Measurements from ENCODE around the gene DNMT3A. TPM values are rescaled to one million over a fixed set of nuclear protein-coding genes. Genes with fewer than 3 reads are reported as not detected.

Gene DNMT3A
- total RNA-seq, 4 donors from 2014 or later: 8.0 to 18.0 (median 9.3) TPM

DNA sequence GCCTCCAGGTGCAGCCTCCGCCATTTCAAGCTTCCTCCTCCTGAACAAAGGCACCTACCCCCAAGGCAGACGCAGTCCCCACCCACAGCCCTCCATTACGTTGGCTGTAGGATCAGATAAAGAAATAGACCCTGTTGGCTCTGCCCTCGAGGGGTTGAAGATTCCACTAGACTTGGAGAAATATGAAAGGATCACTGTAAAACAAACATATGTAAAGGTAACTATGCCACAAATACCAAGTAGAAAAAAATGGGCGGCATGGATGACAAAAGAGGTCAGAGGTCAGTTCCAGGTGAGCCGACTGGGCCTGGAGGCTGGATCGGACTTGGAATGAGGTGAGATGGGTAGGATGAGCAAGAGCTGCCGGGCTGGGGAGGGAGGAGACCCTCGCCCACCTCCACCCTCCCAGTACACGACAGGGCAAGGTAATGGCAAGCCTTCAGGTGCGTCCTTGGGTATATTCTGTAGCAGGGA lies 88.5 kb downstream of the DNMT3A start:
- TF ChIP-seq, protein P1, sequence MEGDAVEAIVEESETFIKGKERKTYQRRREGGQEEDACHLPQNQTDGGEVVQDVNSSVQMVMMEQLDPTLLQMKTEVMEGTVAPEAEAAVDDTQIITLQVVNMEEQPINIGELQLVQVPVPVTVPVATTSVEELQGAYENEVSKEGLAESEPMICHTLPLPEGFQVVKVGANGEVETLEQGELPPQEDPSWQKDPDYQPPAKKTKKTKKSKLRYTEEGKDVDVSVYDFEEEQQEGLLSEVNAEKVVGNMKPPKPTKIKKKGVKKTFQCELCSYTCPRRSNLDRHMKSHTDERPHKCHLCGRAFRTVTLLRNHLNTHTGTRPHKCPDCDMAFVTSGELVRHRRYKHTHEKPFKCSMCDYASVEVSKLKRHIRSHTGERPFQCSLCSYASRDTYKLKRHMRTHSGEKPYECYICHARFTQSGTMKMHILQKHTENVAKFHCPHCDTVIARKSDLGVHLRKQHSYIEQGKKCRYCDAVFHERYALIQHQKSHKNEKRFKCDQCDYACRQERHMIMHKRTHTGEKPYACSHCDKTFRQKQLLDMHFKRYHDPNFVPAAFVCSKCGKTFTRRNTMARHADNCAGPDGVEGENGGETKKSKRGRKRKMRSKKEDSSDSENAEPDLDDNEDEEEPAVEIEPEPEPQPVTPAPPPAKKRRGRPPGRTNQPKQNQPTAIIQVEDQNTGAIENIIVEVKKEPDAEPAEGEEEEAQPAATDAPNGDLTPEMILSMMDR (IDR thresholded peaks at IDR 0.05): no peak
- no peak for DNase-seq (ENCODE audit: low spot score)
- no peak for ATAC-seq (ENCODE audit: low FRiP score)

DNA sequence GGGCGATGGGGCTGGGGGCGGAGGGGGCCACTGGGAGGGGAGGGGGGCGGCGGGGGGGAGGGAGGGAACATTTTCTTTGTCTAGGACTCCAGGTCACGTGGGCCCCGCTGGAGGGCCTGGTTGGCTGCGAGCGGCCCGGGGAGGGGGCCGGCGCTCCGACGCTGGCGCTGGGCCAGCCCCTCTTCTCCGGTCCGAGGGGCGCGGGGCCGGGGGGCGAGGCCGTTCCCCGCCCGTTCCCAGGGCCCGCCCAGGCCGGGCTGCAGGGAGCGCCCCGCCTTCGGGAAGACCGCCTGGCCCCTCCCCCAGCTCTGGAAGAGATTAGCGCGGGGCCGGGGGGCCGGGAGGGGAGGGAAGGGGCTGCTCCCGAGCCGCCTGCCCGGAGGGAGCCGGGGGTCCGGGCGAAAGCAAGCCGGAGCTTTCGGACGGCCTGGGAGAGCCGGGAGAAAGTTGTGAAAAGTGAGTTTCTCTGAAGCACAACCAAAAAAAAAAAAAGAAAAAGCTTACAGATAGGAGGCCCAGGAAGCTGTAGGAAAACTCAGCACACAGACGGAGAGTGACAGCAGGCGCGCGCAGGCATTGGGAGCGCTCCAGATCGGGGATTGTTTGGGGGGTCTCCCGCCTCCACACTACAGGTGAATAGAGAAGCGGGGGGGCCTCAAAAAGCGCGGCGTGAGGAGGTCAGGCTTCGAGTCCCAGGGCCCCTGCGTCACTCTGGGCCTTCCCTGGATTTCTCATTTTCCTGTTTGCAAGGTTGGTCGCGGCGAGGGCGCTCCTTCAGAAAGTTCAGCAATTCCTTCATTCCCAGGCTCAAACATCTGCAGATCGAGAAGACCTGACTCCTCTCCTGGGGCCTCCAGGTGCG lies 89.2 kb downstream of the DNMT3A start:
- no peak for DNase-seq (ENCODE audit: low spot score)
- peak; percentile 37 for ATAC-seq (ENCODE audit: low FRiP score)
- TF ChIP-seq, protein P1 (IDR thresholded peaks at IDR 0.05): no peak

DNA sequence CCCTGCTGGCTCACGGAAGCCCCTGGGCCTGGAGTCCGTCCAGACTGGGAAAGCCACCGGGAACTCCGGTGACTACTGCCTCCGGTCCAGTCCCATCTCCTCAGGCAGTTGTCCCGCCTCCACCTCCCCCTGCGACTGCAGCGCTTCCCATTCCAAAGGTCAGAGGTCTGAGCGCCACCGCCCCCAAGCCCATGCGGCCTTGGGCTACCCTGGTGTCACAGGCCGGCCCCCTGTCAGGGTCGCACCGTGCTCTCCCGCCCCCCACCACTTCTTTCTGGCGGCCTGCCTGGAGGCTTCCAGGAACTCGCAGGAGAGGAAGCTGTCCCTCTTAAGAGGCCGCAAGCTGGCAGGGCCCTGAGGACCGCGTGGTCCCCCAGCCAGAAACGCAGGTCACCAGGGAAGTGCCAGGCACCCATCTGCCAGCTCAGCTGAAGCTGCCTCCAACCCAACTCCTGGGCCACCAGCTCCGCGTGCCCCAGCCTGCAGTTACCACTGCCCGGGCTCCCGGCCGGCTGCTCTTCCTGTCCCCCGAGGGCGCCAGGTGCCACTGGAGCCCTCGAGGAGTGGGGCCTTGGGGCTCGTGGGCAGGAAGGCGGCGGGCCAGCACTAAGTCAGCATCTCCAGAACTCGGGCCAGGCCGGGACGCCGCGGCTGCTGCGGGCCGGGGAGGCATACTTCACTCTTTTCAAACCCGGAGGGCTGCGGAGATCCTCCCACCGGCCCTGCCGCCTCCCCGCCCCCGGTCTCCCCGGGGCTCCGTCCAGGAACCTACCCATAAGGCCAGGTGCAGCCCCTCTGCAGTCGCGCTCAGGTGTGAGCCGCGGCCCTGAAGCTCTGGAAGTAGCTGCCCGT lies 90.1 kb downstream of the DNMT3A start:
- ATAC-seq (ENCODE audit: low FRiP score) (peak; percentile 52), DNase-seq (ENCODE audit: low spot score) (no peak)
- TF ChIP-seq, protein P1 (IDR thresholded peaks at IDR 0.05): no peak

DNA sequence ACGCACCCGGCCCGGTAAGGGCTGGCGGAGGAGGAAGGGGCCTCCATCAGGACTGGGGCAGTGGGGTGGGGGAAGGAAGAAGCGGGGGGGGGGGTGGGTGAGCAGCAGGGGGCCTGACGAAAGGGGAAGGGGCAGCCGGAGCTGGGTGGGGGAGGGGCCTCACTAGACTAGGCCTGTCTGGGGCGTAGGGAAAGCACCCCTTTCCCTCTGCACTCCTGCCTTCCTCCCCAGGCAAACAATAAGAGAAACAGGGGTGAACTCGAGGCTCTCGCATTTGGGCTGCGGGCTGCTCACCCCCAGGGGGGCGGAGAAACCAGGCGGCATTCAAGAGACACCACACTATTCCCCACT lies 90.7 kb downstream of the DNMT3A start:
- TF ChIP-seq, protein P1 (IDR thresholded peaks at IDR 0.05): no peak
- DNase-seq (ENCODE audit: low spot score) (no peak), ATAC-seq (ENCODE audit: low FRiP score) (no peak)

DNA sequence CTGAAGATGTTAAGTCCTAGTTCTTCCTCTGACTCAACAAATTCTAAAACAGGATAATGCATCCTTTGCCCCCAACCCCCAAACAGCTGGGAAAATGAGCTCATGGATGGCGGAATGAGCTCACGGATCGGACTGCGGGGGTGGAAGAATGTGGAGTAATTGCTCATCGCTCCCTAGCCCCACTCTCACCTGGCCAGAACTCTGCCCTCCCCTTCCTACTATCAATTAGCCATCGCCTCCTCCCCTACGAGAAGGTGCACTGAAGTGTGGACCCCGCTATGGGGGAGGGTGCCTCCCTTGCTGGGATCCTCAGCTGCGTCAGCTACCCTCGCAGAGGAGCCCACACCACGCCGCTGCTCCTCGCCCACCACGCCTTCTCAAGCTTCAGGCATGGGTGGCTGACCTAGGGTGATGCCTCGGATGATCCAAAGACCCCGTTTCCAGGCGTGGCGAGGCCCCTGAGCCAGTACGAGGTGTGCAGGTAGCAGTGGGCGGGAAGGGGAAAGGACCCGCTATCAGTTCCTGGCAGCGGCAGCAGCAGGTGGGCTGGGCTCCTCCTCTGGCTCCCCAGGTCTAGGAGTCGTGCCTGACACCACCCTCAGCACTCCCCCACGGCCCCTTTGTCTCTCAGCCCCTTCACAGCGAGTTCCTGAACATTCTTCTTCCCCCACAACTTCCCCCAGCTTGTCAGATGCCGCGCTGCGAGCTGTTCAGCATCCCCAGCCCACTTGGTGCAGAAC lies 91.2 kb downstream of the DNMT3A start:
- TF ChIP-seq, protein P1 (IDR thresholded peaks at IDR 0.05): no peak
- ATAC-seq (ENCODE audit: low FRiP score) (no peak), DNase-seq (ENCODE audit: low spot score) (no peak)

DNA sequence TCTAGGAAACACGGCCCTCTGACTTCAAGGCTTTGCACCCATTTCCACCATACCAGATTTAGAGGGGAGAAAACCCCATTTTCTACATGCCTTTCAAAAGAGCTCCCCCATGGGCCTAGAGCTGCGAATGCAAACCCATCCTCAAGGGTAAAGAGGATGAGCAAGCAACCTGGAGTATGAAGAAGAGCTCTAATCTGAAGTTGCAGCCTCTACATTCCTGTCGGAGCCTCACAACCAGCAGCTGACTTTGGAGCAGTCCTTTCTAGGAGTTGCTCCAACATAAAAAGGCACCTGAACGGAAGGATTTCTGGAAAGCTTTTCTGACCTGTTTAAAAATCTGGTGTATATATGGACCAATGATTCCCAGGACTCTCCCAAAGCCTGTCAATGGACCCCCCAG lies 91.9 kb downstream of the DNMT3A start:
- DNase-seq (ENCODE audit: low spot score): no peak
- ATAC-seq (ENCODE audit: low FRiP score): no peak
- TF ChIP-seq, protein P1 (IDR thresholded peaks at IDR 0.05): no peak
